NCI-H526 (cell line): ENCODE results near the gene GRK3.
"Not testable (repeated sequence)": the region's sequence is repeated elsewhere in the genome, so short reads cannot be mapped to it uniquely, and the experiment has no call there.

Source experiments
- DNase-seq, 2 experiments: peaks; one replicate each; lab custom pipeline; 2025; lab: John Stamatoyannopoulos, UW

Gene GRK3

DNA sequence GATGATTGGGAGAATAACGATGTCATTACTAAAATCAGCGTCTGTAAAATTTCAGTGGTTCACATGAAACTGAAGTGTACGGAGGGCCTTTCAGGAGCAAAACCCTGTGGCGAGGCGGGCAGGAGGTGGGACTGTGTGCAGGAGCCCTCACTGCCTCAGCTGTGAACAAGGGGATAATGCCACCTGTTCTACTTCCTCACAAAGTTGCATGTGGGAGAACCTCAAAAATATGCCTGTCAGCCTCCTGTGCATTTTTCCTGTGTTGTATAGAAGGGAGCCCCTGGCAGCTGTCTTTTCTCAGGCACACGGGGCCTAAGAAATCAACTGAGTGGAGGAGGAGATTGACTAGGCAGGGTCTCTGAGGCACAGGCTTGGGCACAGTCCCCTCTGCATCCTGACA lies 134.5 kb downstream of the GRK3 start:
- no peak for DNase-seq

DNA sequence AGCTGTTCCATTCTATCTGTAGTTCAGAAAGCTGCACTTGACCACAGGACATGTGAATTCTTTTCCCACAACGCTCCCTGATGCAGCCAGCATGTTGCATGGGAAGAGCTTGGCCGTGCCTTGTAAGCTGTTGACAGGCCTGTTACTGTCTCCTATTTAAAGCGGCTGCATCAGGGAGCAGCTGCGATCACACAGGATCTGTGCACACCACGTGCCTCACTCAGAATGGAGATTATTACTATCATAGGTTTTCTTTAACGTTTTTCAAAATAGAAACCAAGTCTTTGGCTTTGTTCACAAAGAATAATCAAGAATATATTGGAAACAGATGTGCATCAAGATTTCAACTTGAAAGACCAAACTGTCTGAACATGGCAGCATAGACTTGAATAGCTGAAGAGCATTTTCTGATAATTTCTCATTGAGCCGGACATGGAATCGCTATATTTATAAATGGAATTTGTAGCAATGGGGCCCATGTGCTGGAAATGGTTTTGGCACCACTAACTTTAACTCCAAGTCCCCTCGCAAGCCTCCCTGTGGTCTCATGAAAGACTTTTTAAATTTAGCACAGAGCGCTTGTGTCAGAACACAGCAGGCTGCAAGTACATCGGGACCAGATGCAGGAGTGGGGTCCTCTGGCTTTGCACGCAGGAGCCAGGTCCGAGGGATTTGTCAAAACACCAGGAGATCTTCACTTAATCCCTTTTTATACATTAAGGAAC lies 136.7 kb downstream of the GRK3 start:
- no peak for DNase-seq

DNA sequence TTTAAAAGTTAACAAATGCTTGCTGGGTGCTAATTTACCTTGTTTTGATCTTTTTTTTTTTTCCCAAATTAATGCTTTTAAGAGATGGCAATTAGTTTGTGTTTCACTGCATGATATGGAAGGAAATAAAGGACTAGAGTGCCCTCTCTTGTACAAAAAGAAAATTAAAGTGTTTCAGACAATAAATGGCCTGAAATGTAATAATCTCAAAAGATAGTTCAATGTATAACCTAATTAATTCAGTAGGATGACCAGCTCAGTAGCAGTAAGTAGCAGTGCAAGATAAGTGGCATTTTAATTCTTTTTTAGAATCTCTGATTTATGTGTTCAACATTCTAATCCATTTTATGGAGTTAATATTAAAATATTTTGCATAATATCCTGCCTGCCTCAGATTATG lies 137.6 kb downstream of the GRK3 start:
- DNase-seq: peak in 1 of 2 experiments; percentile 12

DNA sequence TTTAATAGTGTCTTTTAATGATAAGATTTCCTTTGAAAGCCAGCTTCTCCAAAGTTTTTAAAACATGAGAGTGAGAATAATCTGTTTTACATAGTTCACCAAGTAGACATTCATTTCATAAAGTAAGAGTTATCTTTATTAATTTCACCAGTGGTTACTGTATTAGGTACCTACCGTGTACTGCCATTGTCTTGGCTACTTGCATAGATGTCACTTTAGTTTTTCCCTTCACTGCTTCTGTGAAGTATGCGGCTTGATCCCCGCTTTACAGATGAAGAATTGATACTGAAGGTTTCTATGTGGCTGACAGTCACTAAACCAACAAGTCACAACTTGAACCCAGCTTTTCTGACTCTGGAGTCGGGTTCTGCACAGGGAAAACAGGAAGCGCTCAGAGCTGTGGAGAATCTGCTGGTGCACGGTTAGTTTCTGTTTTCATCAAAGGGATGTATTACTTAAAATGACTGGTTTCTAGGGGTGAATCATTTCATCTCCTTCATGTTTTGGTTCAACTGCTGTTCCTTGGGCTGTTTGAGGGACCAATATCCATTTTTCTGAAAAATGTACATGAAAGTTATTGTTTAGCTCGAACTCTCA lies 138.2 kb downstream of the GRK3 start:
- DNase-seq: no peak

DNA sequence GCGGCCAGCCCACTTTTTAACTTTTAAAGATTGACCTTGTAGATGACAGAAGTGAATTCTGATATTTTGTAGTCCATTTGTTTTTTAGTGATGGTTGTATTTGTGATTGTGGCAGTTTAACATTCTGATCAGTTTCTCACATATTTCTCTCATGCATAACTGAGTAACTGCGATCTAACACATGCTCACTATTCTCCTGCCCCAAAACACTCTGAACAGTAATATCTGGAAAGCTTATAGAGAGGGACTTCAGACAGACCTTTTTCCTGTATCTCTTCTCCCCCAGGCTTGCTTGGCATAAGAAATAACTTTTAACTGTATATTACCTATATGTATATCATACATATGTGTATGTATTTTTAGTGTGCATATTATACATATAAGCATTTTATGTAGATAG lies 140.2 kb downstream of the GRK3 start:
- no peak for DNase-seq

DNA sequence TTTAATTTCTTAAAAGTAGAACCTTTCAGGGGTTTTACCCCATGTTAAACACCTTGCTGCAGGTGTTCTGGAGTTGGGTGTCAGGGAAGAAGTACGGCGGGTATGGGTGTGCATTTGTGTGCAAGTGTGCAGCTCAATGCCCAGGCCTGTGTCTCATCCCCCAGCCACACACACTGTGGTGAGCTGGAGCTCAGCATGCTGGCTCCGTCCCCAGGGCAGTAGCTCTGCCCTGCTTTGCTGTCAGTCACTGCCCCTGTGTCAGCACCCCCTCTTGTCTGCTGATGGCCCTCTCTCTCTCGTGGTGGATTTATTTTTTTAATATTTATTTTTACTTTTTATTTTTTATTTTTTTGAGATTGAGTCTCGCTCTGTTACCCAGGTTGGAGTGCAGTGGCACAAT lies 141.7 kb downstream of the GRK3 start:
- no peak for DNase-seq

DNA sequence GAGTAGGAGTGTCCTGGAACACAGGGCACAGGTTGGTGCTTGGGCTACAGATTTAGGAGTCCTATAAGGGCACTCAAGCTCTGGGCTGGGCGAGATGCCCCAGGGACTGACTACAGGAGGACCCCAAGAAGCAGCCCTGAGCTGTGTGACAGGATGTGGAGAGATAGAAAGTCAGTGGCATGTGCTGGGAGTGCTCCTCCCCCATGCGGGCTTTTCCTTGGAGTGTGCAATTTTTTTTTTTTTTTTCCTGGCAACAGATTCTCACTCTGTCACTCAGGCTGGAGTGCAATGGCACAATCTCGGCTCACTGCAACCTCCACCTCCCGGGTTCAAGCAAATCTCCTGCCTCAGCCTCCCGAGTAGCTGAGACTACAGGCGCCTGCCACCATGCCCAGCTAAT lies 144.0 kb downstream of the GRK3 start:
- not testable (repeated sequence) for DNase-seq

DNA sequence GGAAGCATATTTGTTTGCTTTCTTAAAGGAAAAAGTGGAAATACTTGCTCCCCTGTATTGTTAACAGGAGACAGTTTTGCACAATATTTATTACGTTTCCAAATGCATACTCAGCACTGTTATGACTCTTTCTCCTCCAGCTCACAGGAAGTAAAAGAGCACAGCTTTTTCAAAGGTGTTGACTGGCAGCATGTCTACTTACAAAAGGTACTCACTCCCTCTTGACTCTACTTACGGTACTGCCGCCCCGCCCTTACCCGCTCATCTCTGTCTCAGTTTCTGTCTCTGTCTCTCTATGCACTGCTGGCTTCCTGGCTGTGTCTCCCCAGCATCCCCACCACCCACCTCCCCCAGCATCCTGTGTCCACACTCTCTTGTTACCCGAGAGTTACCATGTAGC lies 145.3 kb downstream of the GRK3 start:
- DNase-seq: no peak

DNA sequence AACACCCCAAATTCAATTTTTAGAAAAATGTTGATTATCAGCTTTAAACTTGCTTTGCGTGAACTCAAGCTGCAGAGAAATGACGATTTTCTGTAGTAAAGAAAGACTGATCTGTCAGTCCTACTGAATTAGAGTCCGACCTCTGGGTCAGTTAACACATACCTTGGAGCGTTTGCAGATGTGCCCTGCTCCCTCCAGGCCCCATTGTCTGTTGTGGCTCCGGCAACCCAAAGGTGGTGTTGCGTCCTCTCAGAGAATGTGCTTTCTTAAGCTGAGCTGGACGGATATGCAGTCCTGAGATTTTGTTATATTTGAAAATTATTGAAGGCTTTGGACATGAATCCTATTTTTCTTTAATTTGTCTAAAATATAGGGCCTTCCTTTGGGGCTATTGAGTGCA lies 146.0 kb downstream of the GRK3 start:
- no peak for DNase-seq

DNA sequence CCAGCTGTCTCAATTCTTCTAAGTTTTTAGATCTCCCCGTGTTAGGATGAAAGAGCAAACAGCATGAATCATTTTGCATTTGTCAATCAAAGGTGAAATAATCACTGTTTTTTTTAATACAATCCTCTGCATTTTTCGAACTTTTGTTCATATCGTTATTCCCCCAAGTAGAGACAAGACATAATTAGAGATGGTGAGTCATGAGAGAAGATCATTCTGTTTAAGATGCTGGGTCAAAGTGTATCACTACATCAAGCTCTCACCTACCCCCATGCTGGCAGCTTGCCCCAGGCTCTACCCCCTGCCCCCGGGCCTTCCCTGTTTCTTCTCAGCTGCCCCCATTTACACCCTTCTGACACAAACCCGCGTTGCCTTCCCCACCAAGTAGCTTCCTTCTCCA lies 147.0 kb downstream of the GRK3 start:
- DNase-seq: no peak

DNA sequence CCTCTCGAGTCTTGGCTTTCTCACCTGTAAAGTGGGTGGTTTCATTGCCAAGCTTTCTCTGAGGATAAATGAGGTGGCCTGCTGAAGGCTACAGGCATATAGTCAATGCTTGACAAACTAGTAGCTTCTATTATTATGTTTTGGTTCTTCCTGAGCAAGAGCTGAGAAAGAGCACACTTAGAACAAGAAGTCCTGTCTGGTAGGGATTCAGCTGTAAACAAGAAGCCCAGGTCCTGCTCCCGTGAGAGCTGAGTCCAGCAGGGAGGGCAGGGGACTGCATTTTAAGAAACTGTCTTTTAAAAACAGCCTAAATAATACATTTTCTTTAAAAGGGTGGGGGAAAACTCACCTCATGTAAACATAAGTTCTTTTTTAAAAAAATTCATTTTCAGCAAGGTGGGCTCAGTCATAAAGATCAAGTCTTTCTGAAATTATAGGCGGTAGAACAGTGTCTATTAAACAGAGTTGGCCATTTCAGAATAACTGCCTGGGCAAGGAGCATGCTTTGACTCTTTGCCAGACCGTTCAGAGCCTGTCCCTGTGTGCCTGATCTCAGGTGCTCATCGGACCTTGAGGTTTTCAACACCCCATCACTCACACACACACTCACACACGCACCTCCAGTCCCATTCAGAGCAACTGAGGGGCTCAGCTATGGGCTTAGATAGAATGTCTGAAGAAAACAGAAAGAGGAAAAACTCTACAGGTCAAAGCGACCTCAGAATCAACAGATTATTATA lies 148.4 kb downstream of the GRK3 start:
- DNase-seq: no peak

DNA sequence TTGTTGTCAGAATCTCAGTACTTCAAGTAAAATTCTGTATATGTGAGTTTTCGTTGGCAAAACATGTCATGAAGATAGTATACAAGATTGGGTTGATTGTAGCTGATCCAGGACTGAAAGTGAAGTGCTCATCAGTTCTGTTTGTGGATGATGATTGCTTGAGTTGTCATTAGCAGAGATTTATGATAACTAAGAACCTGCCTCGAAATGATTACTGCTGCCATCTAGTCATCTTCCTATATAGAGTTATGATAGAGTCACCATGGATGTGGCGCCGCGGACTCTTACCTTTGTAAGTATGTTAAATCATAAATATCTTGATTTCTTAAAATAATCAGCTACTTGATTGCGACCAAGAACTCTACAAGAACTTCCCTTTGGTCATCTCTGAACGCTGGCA lies 149.6 kb downstream of the GRK3 start:
- no peak for DNase-seq

DNA sequence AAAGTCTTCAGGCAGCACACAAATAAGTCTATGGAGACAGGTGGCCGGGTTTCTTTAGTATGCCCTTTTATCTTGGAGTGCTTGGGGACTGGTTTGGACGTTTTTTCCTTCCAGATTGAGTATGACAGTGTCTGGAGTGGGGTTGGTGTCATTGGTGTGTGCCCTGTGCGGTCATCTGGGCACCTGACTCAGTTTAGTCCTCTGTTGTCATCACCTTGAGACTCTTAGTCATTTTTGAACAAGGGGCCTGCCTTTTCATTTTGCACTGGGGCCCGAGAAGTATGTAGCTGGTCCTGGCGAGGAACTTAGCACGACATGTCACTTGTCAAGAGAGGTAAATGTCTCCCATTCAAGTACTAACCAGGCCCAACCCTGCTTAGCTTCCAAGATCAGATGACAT lies 150.3 kb downstream of the GRK3 start:
- no peak for DNase-seq

DNA sequence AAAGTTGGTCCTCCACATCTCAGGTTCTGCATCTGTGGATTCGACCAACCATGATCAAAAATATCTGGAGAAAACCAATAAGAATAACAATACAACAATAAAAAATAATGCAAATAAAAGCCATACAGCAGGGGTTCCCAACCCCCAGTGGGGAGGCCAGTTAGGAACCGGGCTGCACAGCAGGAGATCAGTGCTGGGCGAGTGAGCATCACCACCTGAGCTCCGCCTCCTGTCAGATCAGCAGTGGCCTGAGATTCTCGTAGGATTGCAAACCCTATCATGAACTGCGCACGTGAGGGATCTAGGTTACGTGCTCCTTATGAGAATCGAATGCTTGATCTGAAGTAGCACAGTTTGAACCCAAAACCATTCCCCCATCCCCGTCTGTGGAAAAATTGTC lies 152.2 kb downstream of the GRK3 start:
- no peak for DNase-seq

DNA sequence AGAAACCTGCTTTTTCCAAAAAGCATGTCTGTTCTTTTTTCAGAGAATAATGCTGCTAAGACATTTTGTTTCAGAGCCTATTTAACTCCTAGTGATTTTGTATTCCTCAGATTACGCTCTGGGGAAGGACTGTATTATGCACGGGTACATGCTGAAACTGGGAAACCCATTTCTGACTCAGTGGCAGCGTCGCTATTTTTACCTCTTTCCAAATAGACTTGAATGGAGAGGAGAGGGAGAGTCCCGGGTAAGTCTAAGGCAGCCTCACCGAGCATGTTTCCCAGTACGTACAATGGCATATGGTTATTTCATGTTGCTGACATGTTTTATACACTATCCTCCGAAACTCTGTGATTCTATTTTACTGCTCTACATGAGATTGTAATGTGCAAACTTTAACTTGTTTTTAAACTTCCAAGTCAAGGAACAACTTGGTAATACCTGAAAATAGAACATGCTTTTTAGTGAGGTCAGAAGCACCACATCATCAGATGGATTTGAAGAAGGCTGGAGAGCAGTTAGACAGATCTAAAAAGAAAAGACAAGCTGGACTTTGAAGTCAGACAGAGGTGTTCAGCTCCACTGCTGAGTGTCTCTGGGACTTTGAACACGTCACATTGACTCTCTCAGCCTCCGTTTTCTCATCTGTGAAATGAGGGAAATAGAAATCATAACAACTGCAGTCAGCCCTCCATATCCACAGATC lies 153.8 kb downstream of the GRK3 start:
- no peak for DNase-seq

DNA sequence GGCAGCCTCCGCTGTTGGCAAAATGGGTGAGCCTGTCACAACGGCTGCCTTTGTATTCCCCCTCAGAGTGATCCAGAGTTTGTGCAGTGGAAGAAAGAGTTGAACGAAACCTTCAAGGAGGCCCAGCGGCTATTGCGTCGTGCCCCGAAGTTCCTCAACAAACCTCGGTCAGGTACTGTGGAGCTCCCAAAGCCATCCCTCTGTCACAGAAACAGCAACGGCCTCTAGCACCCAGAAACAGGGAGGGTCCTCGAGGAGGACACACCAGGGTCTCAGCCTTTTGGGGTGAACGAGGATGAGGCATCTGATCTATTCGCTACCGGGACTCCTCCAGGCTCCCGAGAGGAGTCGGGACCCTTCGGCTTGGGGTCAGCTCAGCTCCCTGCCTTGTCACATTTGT lies 157.7 kb downstream of the GRK3 start:
- DNase-seq: no peak

DNA sequence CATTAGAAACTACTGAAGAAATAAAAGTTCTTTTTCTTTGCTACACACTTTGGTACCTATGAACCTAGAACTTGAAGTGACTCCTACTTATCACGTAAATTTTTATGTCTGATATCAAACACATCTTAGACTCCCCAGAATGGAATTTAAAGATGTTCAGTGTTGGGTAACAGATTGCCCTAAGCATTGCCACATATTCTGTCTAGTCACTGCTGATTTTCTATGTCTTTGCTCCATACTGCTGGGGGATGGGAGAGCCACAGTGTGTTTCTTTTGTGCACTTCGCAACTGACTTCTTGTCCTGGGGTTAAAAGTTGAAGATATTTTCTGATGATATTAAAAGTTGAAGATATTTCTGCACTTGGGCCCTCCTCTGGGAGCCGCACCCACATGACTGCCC lies 158.2 kb downstream of the GRK3 start:
- DNase-seq: no peak

DNA sequence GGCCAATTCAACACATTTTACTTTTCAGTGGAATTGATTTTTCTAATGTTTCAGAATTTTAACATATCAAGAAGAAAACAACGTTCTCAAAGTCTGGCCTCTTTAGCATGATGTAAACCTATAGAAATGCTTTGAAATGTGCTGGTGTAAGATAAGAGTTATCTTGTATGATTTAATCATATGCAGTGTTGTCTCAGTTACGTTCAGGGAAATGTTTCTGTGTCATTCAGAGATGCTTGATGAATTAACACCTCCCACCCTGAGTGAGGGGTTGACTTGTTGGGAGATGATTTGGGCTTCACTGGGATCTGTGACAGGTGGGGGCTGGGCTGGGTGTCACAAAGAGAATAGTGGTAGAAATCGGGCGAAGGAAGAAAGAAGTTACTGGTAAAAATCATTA lies 161.8 kb downstream of the GRK3 start:
- DNase-seq: no peak

DNA sequence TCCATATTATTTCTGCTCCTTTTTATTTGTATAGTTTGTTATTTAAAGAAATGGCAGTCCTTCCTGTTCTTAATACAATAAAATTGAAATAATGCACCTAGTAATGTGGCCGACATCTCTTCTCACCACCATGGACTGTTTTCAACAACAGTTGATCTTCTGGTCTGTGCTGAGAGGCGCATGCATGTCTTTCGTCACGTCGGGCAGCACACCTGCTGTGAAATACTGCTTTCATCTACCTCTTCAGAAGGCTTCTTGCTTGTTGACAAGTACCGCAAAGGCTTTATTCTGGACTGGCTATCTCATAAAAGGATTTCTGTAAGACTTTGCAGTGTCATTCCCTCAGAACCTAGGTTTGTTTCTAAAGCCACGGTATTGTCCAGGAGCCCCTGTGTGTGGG lies 163.6 kb downstream of the GRK3 start:
- peak in 1 of 2 experiments; percentile 8 for DNase-seq

DNA sequence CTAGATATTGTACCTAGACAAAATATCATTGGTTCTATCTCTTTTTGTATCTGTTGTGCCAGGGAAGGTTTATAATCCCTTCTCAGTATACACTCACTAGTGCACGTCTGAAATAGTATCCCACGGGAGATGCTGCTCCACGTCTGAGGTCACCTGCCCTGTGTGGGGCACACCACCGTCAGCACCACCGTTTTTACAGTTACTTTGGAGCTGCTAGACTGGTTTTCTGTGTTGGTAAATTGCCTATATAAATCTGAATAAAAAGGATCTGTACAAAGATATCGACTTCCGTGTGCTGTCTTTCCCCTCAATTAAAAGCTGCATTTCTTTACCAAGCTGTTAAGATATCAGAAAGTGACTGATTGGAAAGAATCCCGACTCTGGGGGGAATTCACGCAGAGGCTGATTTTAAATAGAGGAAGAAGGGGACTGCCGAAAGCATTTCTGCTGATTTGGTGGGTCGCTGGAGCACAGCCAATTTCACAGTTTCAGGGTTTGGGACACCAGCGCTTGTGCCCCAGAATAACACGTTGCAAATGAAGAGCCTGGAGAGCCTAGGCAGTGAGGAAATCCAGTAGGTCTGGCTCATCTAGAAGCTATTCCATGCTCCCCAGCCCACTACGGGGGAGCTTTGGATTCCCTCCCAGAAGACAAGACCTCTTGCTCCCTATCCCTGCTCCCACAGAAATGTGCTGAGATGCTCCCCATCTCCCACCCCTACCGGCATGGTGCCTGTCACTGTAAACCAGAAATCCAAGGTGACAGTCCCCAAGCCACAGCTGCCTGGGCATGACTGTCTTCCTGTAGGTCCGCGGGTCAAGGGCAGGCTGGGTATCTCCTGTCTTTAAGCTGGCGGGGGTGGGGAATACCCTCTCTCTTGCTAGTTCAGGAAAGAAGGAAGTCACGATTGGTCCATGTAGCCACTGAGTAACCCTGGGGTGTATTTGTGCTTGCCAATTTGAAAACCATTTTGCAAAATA lies 164.8 kb downstream of the GRK3 start:
- DNase-seq: peak; percentile 45 to 63

DNA sequence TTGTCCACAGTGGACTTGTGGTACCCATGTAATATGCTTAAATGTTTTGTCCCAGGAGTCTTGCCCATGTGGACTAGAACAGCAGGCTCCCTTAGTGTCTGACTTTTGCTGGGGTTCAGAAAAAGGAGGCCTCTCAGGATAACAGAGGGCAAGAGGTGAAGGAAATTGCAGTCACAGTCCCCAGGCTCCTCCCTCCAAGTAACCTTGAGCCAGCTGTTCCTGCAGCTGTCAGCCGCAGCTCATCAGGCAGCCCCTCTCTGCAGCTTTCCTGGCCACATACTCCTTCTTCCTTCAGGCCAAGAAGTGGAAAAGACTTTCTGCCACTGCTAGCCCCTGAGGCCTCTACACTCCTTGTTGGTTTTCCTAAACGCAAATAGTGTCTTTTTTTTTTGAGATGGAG lies 171.2 kb downstream of the GRK3 start:
- DNase-seq: no peak
